Smooth muscle cell (in vitro differentiated cells): Measurements from ENCODE around the gene KCNH3. TPM values are rescaled to one million over a fixed set of nuclear protein-coding genes. Genes with fewer than 3 reads are reported as not detected.
A peak's percentile ranks its signal among the peaks of the same experiment; 100 is the strongest.

Source experiments
- DNase-seq: peaks from one replicate; lab custom pipeline; 2025; ENCODE audit not compliant: unreplicated experiment; lab: John Stamatoyannopoulos, UW
- H2AFZ ChIP-seq: fragments of 200-600 bp; sonication (generic); 2 replicates; pipeline ENCODE4 v1.6.0; 2016; ENCODE audit warnings: antibody characterized with exemption, low read depth, mild to moderate bottlenecking
- H3F3A ChIP-seq: fragments of 200-600 bp; sonication (generic); 2 replicates; pipeline ENCODE4 v1.6.0; 2017; ENCODE audit warnings: antibody characterized with exemption, low read depth
- H3K27ac ChIP-seq: fragments of 200-600 bp; sonication (generic); 2 replicates; pipeline ENCODE4 v1.5.1; 2016; ENCODE audit warnings: low read depth, mild to moderate bottlenecking
- H3K27me3 ChIP-seq: fragments of 200-600 bp; sonication (generic); 2 replicates; pipeline ENCODE4 v1.6.1; 2016; ENCODE audit warnings: low read depth, mild to moderate bottlenecking
- H3K36me3 ChIP-seq: fragments of 200-600 bp; sonication (generic); 2 replicates; pipeline ENCODE4 v1.5.1; 2016; ENCODE audit warnings: low read depth
- H3K4me1 ChIP-seq: fragments of 200-600 bp; sonication (generic); 2 replicates; pipeline ENCODE4 v1.5.1; 2016; ENCODE audit warnings: low read depth
- H3K4me2 ChIP-seq: fragments of 200-600 bp; sonication (generic); 2 replicates; pipeline ENCODE4 v1.6.0; 2016; ENCODE audit warnings: mild to moderate bottlenecking
- H3K4me3 ChIP-seq: fragments of 200-600 bp; sonication (generic); 2 replicates; pipeline ENCODE4 v1.5.1; 2016; ENCODE audit warnings: mild to moderate bottlenecking
- H3K79me2 ChIP-seq: fragments of 200-600 bp; sonication (generic); 2 replicates; pipeline ENCODE4 v1.6.0; 2016; ENCODE audit warnings: low read depth, mild to moderate bottlenecking
- H3K9ac ChIP-seq: fragments of 200-600 bp; sonication (generic); 2 replicates; pipeline ENCODE4 v1.6.0; 2016; ENCODE audit warnings: low read depth
- H3K9me3 ChIP-seq: fragments of 200-600 bp; sonication (generic); replicated peaks from 2 replicates; pipeline ENCODE4 v1.5.1; 2016; ENCODE audit warnings: low read depth
- H4K20me1 ChIP-seq: fragments of 200-600 bp; sonication (generic); 2 replicates; pipeline ENCODE4 v1.6.0; 2016; ENCODE audit warnings: low read depth
- WGBS: methylation state at CpG from one replicate; pipeline ENCODE4 v1.1.7; 2016; ENCODE audit warnings: low lambda C conversion rate; 5-methylcytosine and 5-hydroxymethylcytosine counted together
- polyA plus RNA-seq: library from polyadenylated mRNA; unstranded; fragments of >200 nt; fragmentation: Nextera tagmentation; extraction: Ambion mirVana; gene quantifications from 2 replicates; pipeline ENCODE4 v1.2.1, GENCODE V29; 2016
- total RNA-seq: library from RNA; depleted of rRNA; stranded (reverse); fragments of >200 nt; gene quantifications from 2 replicates; pipeline ENCODE4 v1.2.3, GENCODE V29; 2014
- TF ChIP-seq, protein P1 (sequence below): fragments of 200-600 bp; sonication (generic); IDR thresholded peaks from 2 replicates; pipeline ENCODE4 v1.5.1; 2017; ENCODE audit warnings: borderline replicate concordance, mild to moderate bottlenecking, antibody characterized with exemption; ENCODE audit not compliant: insufficient read depth, poor library complexity, severe bottlenecking

KCNH3 gene
- total and polyA plus RNA-seq, 2 experiments from 2014 or later, result 0.09 to 0.94 TPM

DNA sequence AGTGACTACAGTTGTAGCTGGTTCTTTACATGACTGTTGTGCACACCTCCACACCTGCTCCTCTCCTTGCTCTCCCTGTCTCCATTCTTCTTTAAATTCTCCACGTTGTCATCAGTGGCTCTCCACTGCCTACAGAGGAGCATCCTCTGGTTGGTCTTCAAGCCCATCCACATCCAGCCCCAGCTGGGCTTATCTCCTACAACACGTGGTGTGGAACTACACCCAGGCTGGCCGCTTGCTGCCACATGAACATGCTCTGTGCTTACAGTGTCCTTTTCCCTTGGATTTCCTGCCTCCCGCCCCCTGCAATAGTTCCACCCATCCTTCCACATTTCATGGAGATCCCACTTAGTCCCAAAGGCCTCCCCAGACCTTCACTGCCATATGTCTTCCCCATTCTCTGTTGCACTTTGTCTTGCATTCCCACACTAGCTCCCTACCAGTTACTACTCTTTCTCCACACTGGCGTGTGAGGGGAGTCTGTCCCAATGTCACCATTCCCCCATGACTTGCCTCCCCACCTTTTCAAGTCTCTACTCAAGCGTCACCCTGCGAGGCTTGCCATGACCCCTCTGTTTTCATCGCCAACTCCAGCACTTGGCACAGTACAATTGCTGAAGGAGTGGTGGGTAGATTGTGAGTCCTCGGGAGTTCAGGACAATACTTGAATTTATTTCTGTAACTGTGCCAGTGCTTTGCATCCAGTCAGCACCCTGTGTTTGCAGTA lies 38.9 kb downstream of the KCNH3 start:
- Histone ChIP-seq H3K4me2 (no peak overlapping the region), H3K4me1 (peaks cover 16% of the 10 kb centered on the region), H3K4me3 (no peak overlapping the region), H3F3A (no peaks in the 10 kb centered on the region), H3K36me3 (no peaks in the 10 kb centered on the region), H4K20me1 (peaks cover 21% of the 10 kb centered on the region), H3K27ac (no peak overlapping the region), H2AFZ (no peak overlapping the region), H3K9me3 (no peaks in the 10 kb centered on the region), H3K27me3 (no peaks in the 10 kb centered on the region), H3K9ac (no peak overlapping the region), H3K79me2 (no peaks in the 10 kb centered on the region)
- no peak for DNase-seq
- TF ChIP-seq, protein P1, sequence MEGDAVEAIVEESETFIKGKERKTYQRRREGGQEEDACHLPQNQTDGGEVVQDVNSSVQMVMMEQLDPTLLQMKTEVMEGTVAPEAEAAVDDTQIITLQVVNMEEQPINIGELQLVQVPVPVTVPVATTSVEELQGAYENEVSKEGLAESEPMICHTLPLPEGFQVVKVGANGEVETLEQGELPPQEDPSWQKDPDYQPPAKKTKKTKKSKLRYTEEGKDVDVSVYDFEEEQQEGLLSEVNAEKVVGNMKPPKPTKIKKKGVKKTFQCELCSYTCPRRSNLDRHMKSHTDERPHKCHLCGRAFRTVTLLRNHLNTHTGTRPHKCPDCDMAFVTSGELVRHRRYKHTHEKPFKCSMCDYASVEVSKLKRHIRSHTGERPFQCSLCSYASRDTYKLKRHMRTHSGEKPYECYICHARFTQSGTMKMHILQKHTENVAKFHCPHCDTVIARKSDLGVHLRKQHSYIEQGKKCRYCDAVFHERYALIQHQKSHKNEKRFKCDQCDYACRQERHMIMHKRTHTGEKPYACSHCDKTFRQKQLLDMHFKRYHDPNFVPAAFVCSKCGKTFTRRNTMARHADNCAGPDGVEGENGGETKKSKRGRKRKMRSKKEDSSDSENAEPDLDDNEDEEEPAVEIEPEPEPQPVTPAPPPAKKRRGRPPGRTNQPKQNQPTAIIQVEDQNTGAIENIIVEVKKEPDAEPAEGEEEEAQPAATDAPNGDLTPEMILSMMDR, result no peak
- 92% methylated on average over 9 of the region's 9 CpGs for WGBS

DNA sequence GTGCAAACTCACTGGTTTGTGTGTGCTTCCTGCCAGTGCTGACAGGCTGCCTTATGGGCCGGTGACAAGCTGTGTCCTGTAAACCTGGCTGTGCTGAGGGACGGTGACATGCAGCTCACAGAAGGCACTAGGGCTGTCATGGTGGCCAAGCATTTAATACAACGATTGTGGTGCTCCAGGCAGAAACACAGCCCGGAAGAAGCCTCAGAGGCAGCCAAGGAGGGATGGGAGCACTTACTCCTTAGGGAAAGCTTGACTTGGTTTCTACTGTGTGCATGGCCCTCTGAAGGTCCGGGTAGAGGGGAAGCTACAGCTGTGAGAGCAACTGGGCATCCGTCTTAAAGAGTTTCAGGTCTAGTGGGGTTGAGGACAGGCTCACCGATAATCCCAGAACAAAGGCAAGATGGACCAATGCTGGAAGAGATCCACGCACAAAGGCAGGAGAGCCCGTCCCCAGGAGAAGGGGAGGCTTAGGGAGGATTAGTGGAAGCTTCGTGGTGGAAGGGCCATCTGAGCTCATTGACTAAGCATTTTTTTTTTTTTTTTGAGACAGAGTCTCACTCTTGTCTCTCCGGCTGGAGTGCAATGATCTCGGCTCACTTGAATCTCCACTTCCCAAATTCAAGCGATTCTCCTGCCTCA lies 39.8 kb downstream of the KCNH3 start:
- Histone ChIP-seq H3K4me2 (no peak overlapping the region), H3K27ac (no peak overlapping the region), H4K20me1 (peaks cover 21% of the 10 kb centered on the region), H3K9me3 (no peaks in the 10 kb centered on the region), H3K9ac (no peak overlapping the region), H3K79me2 (no peaks in the 10 kb centered on the region), H3K4me1 (peaks cover 16% of the 10 kb centered on the region), H3K4me3 (no peak overlapping the region), H2AFZ (no peak overlapping the region), H3F3A (no peaks in the 10 kb centered on the region), H3K27me3 (no peaks in the 10 kb centered on the region), H3K36me3 (no peaks in the 10 kb centered on the region)
- TF ChIP-seq, protein P1, result no peak
- 81% methylated on average over 13 of the region's 13 CpGs for WGBS
- DNase-seq, result no peak

DNA sequence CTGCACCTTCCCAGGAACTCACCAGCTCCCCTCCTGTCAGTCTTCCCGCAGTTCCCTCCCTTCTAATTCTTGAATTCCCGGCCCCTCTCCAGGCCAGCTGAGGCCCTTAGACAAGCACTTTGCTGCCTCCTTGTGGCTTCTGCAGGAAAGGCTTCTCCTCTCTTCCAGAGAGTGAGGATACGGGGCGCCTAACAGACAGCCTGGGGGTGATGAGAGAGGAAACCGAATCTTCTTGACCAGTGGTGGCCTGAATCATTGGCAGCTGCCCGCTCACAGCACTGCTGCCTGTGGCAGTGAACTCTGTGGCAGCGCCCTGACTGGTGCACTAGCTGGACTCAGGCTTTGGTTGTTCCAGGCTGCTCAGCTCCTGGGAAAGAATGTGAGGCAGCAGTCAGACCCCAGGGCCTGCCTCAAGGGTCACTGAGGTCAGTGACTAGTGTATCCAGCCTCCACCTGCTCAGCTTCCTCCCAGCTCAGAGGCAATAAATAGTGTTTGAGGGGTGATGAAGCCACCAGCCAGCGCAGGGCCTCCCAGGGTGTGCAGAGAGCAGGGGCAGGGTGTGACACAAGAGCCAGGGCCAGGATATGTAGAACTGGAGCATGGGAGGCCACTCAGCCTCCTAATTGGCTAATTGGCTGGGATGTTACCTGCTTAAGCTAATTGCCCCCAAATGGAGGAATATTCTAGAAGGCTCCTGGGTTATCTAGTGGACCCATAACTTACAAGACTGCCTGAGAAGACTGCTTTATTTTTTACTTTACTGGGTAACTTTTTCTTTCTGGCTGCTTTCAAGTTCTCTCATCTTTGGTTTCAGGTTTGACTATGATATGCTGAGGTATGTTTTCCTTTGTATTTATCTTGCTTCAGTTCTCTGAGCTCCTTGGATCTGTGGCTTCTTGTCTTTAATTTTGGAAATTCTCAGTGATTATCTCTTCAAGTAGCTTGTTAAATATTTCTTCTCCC lies 42.0 kb downstream of the KCNH3 start:
- no peaks in the 10 kb centered on the region for H3K27me3 ChIP-seq
- WGBS, result 31% methylated on average over 8 of the region's 8 CpGs
- H3K4me2 ChIP-seq, result no peak overlapping the region

More for the DNA sequence above, 42.0 kb downstream of the KCNH3 start:
- peak; percentile 16 for DNase-seq
- Histone ChIP-seq H3K9me3 (no peaks in the 10 kb centered on the region), H3K9ac (no peak overlapping the region), H3K36me3 (no peaks in the 10 kb centered on the region), H3K27ac (no peak overlapping the region), H3K4me1 (peaks cover 16% of the 10 kb centered on the region), H3F3A (no peaks in the 10 kb centered on the region), H3K4me3 (no peak overlapping the region), H4K20me1 (peaks cover 21% of the 10 kb centered on the region), H3K79me2 (no peaks in the 10 kb centered on the region), H2AFZ (no peak overlapping the region)
- TF ChIP-seq, protein P1, result peak; percentile 74
